ENCODE measurements around the gene ZNF407. TPM values are rescaled to one million over a fixed set of nuclear protein-coding genes. Genes with fewer than 3 reads are reported as not detected.
A peak's percentile ranks its signal among the peaks of the same experiment; 100 is the strongest.

Gene ZNF407
- total and polyA plus RNA-seq, 12 donors, result 2.5 to 14.9 (median 12.7) TPM

GRCh38 chr18:74625157-74625556 is 27.5 kb downstream of the ZNF407 start:
- H3K27ac ChIP-seq, result no peak overlapping the region
- H3K4me1 ChIP-seq, result peaks cover 0 to 11% (median 4%) of the 10 kb centered on the region in 9 donors
- no peaks in the 10 kb centered on the region for H3K9me3 ChIP-seq
- intact Hi-C loops (cut with DNase I), result no loop called here
- 89 to 92% methylated on average over 5 of the region's 5 CpGs for WGBS, 2 donors
- ATAC-seq (no peak), DNase-seq (no peak)
- TF ChIP-seq CTCF (IDR thresholded peaks at IDR 0.05), result no peak
- H3K4me3 ChIP-seq, result no peak overlapping the region
- H3K36me3 ChIP-seq, result no peaks in the 10 kb centered on the region
- H3K27me3 ChIP-seq, result no peaks in the 10 kb centered on the region

- H3K36me3 ChIP-seq, result peaks cover 0 to 8% (median 0%) of the 10 kb centered on the region in 9 donors
- peak in 1 of 8 donors; percentile 44 for ATAC-seq
- H3K27ac ChIP-seq, result no peak overlapping the region
- intact Hi-C loops (cut with DNase I), result no loop called here
- peaks cover 0 to 15% (median 0%) of the 10 kb centered on the region in 9 donors for H3K4me1 ChIP-seq
- H3K27me3 ChIP-seq, result no peaks in the 10 kb centered on the region
- no peaks in the 10 kb centered on the region for H3K9me3 ChIP-seq
- no peak for TF ChIP-seq CTCF (IDR thresholded peaks at IDR 0.05)
- 67 to 70% methylated on average over 9 of the region's 9 CpGs for WGBS, 2 donors
- no peak overlapping the region for H3K4me3 ChIP-seq
- DNase-seq, result no peak
Measured at GRCh38 chr18:74626049-74626874, 28.6 kb downstream of the ZNF407 start.

- WGBS, 2 donors, result 90 to 91% methylated on average over 6 of the region's 6 CpGs
- no peak overlapping the region for H3K27ac ChIP-seq
- intact Hi-C loops (cut with DNase I), result loop anchor here in 1 of 10 donors (10.0 kb wide), 1 partner anchor 1094 kb away; no protein-coding TSS in a partner anchor
- no peak overlapping the region for H3K4me3 ChIP-seq
- ATAC-seq (no peak), DNase-seq (no peak)
- peaks cover 0 to 23% (median 0%) of the 10 kb centered on the region in 9 donors for H3K4me1 ChIP-seq
- H3K27me3 ChIP-seq, result no peaks in the 10 kb centered on the region
- no peak for TF ChIP-seq CTCF (IDR thresholded peaks at IDR 0.05)
- no peaks in the 10 kb centered on the region for H3K9me3 ChIP-seq
- peaks cover 0 to 53% (median 5%) of the 10 kb centered on the region in 9 donors for H3K36me3 ChIP-seq
Measured at GRCh38 chr18:74630804-74631203, 33.1 kb downstream of the ZNF407 start.

GRCh38 chr18:74631212-74631611 is 33.5 kb downstream of the ZNF407 start:
- Histone ChIP-seq H3K9me3 (no peaks in the 10 kb centered on the region), H3K36me3 (peaks cover 0 to 54% (median 5%) of the 10 kb centered on the region in 9 donors), H3K27me3 (no peaks in the 10 kb centered on the region), H3K4me3 (no peak overlapping the region), H3K4me1 (peaks cover 0 to 23% (median 0%) of the 10 kb centered on the region in 9 donors), H3K27ac (no peak overlapping the region)
- no peak for ATAC-seq
- 70% methylated on average over 2 of the region's 2 CpGs for WGBS, 2 donors
- no peak for TF ChIP-seq CTCF (IDR thresholded peaks at IDR 0.05)
- DNase-seq, result no peak
- intact Hi-C loops (cut with DNase I), result loop anchor here in 1 of 10 donors (10.0 kb wide), 1 partner anchor 1094 kb away; no protein-coding TSS in a partner anchor
